KMS-11 (cell line): ENCODE data around the gene ENPP6.

Experiments
- H2AFZ ChIP-seq: fragments of 200-600 bp; sonication (generic); 2 replicates; pipeline ENCODE4 v1.6.1; 2016; ENCODE audit warnings: antibody characterized with exemption, mixed run types, low read depth
- H3K27ac ChIP-seq: fragments of 200-600 bp; sonication (generic); 2 replicates; pipeline ENCODE4 v1.6.1; 2016; ENCODE audit warnings: mild to moderate bottlenecking, mixed run types
- H3K27me3 ChIP-seq: fragments of 200-600 bp; sonication (generic); 2 replicates; pipeline ENCODE4 v1.6.1; 2017; ENCODE audit warnings: mild to moderate bottlenecking, low read depth, mixed run types, moderate library complexity; ENCODE audit not compliant: insufficient read depth
- H3K36me3 ChIP-seq: fragments of 200-600 bp; sonication (generic); 2 replicates; pipeline ENCODE4 v1.6.1; 2017; ENCODE audit warnings: mild to moderate bottlenecking, mixed run types; ENCODE audit not compliant: insufficient read depth
- H3K4me1 ChIP-seq: fragments of 200-600 bp; sonication (generic); 2 replicates; pipeline ENCODE4 v1.6.1; 2016; ENCODE audit warnings: mild to moderate bottlenecking, low read depth, mixed run types; ENCODE audit not compliant: poor library complexity, severe bottlenecking
- H3K4me2 ChIP-seq: fragments of 200-600 bp; sonication (generic); 2 replicates; pipeline ENCODE4 v1.7.0; 2016; ENCODE audit warnings: mild to moderate bottlenecking, mixed run types
- H3K4me3 ChIP-seq: fragments of 200-600 bp; sonication (generic); IDR thresholded peaks from 2 replicates; pipeline ENCODE4 v1.6.1; 2017; ENCODE audit warnings: low read depth, low read length, mixed read lengths; ENCODE audit not compliant: insufficient read depth
- H3K79me2 ChIP-seq: fragments of 200-600 bp; sonication (generic); 2 replicates; pipeline ENCODE4 v1.6.1; 2016; ENCODE audit warnings: low read depth, mixed run types; ENCODE audit not compliant: insufficient read depth
- H3K9ac ChIP-seq: fragments of 200-600 bp; sonication (generic); 2 replicates; pipeline ENCODE4 v1.6.1; 2016; ENCODE audit warnings: mild to moderate bottlenecking, mixed run types
- H4K20me1 ChIP-seq: fragments of 200-600 bp; sonication (generic); 2 replicates; pipeline ENCODE4 v1.6.1; 2016; ENCODE audit warnings: mild to moderate bottlenecking, mixed run types; ENCODE audit not compliant: insufficient read depth
- TF ChIP-seq, protein P1 (sequence below): fragments of 200-600 bp; sonication (generic); conservative IDR thresholded peaks from 2 replicates; pipeline ENCODE4 v1.6.1; 2017; ENCODE audit warnings: low read depth, mild to moderate bottlenecking, antibody characterized with exemption, low read length, moderate library complexity, mixed read lengths

ENPP6 gene

DNA sequence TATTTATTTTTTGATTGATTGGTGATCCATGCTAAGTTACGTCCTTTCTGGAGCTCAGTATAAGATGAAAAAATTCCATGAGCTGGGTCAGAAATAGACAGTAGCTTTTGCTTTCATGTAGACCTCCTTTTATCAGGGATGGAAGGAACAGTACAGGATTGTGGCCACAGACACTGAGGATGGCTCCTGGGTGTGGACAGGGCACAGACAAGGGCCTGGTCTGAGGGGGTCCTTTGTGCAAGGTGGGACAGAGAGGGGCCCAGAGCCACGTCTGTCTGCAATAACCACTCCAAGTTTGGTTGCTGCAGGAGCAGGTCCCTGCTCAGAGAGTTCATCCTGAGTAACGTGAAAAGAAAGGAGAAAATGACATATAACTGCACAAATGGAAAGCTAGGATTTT, 127.1 kb downstream of the ENPP6 start:
- Histone ChIP-seq H3K27me3 (no peaks in the 10 kb centered on the region), H2AFZ (no peak overlapping the region), H3K27ac (no peak overlapping the region), H3K4me2 (no peak overlapping the region), H4K20me1 (no peaks in the 10 kb centered on the region), H3K79me2 (no peaks in the 10 kb centered on the region), H3K4me3 (no peak overlapping the region), H3K9ac (no peak overlapping the region), H3K4me1 (no peaks in the 10 kb centered on the region), H3K36me3 (no peaks in the 10 kb centered on the region)
- TF ChIP-seq, protein P1, sequence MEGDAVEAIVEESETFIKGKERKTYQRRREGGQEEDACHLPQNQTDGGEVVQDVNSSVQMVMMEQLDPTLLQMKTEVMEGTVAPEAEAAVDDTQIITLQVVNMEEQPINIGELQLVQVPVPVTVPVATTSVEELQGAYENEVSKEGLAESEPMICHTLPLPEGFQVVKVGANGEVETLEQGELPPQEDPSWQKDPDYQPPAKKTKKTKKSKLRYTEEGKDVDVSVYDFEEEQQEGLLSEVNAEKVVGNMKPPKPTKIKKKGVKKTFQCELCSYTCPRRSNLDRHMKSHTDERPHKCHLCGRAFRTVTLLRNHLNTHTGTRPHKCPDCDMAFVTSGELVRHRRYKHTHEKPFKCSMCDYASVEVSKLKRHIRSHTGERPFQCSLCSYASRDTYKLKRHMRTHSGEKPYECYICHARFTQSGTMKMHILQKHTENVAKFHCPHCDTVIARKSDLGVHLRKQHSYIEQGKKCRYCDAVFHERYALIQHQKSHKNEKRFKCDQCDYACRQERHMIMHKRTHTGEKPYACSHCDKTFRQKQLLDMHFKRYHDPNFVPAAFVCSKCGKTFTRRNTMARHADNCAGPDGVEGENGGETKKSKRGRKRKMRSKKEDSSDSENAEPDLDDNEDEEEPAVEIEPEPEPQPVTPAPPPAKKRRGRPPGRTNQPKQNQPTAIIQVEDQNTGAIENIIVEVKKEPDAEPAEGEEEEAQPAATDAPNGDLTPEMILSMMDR = no peak

GRCh38 chr4:184080674-184081073, 137.0 kb downstream of the ENPP6 start:
- Histone ChIP-seq H3K9ac (no peak overlapping the region), H3K4me1 (no peaks in the 10 kb centered on the region), H3K27ac (no peak overlapping the region), H2AFZ (no peak overlapping the region), H3K79me2 (no peaks in the 10 kb centered on the region), H3K36me3 (no peaks in the 10 kb centered on the region), H3K4me2 (no peak overlapping the region), H3K4me3 (no peak overlapping the region), H3K27me3 (no peaks in the 10 kb centered on the region), H4K20me1 (no peaks in the 10 kb centered on the region)
- TF ChIP-seq, protein P1 = no peak

DNA sequence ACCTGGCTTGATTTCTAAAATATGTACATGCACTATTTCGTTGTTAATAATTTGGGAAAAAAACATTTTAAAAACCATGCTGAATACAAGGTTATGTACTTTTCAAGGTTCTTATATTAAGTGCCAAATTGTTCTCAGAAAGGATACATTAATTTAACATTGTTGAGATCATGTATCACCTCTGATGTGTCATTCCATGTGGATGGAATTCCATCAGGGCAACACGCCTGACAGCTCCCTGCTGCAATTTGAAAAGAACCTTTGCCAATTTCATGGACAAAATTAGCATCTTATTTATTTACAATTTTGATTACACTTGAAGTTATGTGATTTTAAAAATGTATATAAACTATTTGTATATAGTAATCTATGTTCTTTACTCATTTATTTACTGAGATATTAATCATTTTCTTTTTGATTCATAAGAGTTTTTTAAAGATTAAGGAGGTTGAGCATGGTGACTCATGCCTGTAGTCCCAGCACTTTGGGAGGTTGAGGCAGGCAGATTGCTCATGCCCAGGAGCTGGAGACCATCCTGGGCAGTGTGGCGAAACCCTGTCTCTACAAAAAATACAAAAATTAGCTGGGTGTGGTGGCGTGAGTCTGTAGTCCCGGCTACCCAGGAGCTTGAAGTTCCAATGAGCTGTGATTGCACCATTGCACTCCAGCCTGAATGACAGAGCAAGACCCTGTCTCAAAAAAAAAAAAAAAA, 142.8 kb downstream of the ENPP6 start:
- no peaks in the 10 kb centered on the region for H4K20me1 ChIP-seq
- no peaks in the 10 kb centered on the region for H3K4me1 ChIP-seq
- no peaks in the 10 kb centered on the region for H3K36me3 ChIP-seq
- H2AFZ ChIP-seq = no peak overlapping the region
- H3K4me3 ChIP-seq = no peak overlapping the region
- H3K27me3 ChIP-seq = no peaks in the 10 kb centered on the region
- no peak overlapping the region for H3K27ac ChIP-seq
- H3K4me2 ChIP-seq = no peak overlapping the region
- TF ChIP-seq, protein P1 = no peak
- H3K79me2 ChIP-seq = no peaks in the 10 kb centered on the region
- no peak overlapping the region for H3K9ac ChIP-seq

GRCh38 chr4:184067931-184068554, 149.6 kb downstream of the ENPP6 start:
- H3K9ac ChIP-seq = no peak overlapping the region
- no peak overlapping the region for H3K4me3 ChIP-seq
- no peak overlapping the region for H3K27ac ChIP-seq
- H3K4me2 ChIP-seq = no peak overlapping the region
- TF ChIP-seq, protein P1 = no peak
- H3K79me2 ChIP-seq = no peaks in the 10 kb centered on the region
- H2AFZ ChIP-seq = no peak overlapping the region
- H3K36me3 ChIP-seq = no peaks in the 10 kb centered on the region
- H4K20me1 ChIP-seq = no peaks in the 10 kb centered on the region
- H3K27me3 ChIP-seq = no peaks in the 10 kb centered on the region
- no peaks in the 10 kb centered on the region for H3K4me1 ChIP-seq
